ENCODE results near the gene UQCRFS1.

UQCRFS1 gene

DNA sequence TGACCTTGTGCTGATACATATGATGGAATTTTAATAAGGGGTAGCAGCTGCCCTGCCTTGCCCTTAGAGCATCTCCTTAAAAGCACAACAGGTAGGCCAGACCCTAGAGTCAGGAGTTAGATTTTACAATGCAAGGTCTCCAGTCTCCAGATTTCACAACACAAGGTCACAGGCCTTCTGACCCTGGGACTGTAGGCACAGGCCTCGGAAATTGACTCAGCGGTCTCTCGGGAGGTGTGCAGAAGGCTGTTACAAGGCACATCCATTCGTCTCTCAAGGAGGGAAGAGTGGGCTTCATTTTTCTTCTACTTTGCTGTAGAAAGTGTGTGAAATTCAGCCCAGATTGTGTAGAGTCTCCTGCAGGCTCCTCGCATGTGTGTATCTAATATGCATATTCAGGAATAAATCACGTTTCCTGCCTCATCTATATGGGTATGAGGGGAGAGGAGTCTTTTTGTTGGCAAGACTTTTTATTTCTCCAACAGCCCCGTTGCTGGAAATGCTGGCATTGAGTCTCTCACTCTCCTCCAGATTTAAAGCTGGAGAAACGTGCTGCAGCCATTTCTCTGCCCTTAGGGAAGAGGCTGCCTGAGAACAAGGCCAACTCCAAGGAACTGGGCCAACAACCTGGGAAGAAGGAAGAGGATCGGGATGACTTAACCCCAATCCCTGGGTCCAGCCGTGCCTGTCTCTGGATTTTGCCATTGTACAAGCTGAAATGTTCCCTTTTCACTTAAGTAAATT, 24.5 kb downstream of the UQCRFS1 start:
- H3K4me3 ChIP-seq (ENCODE audit: insufficient read length, low read depth): no peak overlapping the region
- no peaks in the 10 kb centered on the region for H3K4me1 ChIP-seq (ENCODE audit: insufficient read depth, insufficient read length)
- H3K36me3 ChIP-seq (ENCODE audit: insufficient read depth, insufficient read length, low read length): no peaks in the 10 kb centered on the region
- TF ChIP-seq SUZ12 (IDR thresholded peaks at IDR 0.05; ENCODE audit: extremely low read depth, insufficient read depth, insufficient read length) (no peak), YY1 (IDR thresholded peaks at IDR 0.05; ENCODE audit: insufficient read depth, insufficient read length) (no peak), ZNF274 (IDR thresholded peaks at IDR 0.05; ENCODE audit: low read depth, low read length) (no peak)
- H3K9me3 ChIP-seq (ENCODE audit: insufficient read depth, low read length): no peaks in the 10 kb centered on the region
- no peak for DNase-seq (ENCODE audit: low read depth, low spot score)
- no peaks in the 10 kb centered on the region for H3K27me3 ChIP-seq (ENCODE audit: insufficient read depth, insufficient read length)
- H3K9ac ChIP-seq (ENCODE audit: insufficient read length, low read depth): no peak overlapping the region

DNA sequence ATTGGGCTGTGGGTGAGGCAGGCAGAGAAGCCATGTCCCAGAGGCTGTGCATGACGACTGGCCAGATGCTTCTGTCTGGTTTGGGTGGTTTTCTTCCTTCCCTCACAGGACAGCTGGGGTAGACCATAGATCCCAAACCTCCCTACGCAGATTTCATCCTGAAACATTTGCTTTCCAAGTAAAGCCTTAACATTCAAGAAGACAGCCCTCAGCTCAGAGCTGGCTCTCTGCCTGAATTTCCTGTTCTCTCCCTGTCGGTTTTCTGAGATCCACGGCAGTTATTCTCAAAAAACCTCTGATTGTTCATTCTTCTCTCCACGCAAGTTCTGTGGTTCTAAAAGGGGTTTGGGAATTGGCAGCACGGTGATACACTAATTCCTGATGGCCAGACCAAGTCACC, 25.3 kb downstream of the UQCRFS1 start:
- H3K4me3 ChIP-seq (ENCODE audit: insufficient read length, low read depth): no peak overlapping the region
- no peaks in the 10 kb centered on the region for H3K9me3 ChIP-seq (ENCODE audit: insufficient read depth, low read length)
- H3K4me1 ChIP-seq (ENCODE audit: insufficient read depth, insufficient read length): no peaks in the 10 kb centered on the region
- H3K27me3 ChIP-seq (ENCODE audit: insufficient read depth, insufficient read length): no peaks in the 10 kb centered on the region
- no peaks in the 10 kb centered on the region for H3K36me3 ChIP-seq (ENCODE audit: insufficient read depth, insufficient read length, low read length)
- DNase-seq (ENCODE audit: low read depth, low spot score): no peak
- TF ChIP-seq YY1 (IDR thresholded peaks at IDR 0.05; ENCODE audit: insufficient read depth, insufficient read length): no peak
- TF ChIP-seq SUZ12 (IDR thresholded peaks at IDR 0.05; ENCODE audit: extremely low read depth, insufficient read depth, insufficient read length): no peak
- no peak for TF ChIP-seq ZNF274 (IDR thresholded peaks at IDR 0.05; ENCODE audit: low read depth, low read length)
- H3K9ac ChIP-seq (ENCODE audit: insufficient read length, low read depth): no peak overlapping the region

DNA sequence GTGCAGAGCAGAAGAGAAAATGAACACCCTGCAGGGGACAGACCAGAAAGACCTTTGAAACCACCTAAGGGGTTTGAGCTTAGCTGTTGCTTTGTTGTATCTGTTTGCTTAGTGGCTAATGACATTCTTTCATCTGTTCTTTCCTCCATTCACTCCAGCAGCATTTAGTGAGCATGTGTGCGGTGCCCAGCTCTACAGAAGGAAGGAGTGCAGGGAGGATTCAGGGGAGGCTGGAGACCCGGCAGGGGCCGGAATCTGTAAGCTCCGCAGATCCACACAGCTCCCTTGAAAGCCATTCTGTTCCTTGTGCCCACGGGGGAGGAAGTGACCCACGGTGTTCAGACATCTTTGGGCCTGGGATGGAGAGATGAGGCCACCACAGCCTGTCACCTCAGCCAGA, 27.5 kb downstream of the UQCRFS1 start:
- no peaks in the 10 kb centered on the region for H3K27me3 ChIP-seq (ENCODE audit: insufficient read depth, insufficient read length)
- no peak for DNase-seq (ENCODE audit: low read depth, low spot score)

DNA sequence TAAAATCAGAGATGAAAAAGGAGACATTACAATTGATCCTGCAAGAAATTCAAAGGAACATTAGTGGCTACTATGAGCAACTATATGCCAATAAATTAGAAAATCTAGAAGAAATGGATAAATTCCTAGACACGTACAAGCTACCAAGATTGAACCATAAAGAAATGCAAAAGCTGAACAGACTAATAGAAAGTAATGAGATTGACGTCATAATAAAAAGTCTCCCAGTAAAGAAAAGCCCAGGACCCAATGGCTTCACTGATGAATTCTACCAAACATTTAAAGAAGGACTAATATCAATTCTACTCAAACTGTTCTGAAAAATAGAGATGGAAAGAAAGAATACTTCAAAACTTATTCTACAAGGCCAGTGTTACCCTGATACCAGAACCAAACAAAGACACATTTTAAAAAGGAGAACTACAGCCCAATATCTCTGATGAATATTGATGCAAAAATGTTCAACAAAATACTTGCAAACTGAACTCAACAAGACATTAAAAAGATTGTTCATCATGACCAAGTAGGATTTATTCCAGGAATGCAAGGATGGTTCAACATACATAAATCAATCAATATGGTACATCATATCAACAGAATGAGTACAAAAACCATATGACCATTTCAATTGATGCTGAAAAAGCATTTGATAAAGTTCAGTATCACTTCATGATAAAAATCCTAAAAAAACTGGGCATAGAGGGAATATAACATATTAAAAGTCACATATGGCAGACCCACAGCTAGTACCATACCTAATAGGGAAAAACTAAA, 35.8 kb downstream of the UQCRFS1 start:
- Histone ChIP-seq H3K4me1 (ENCODE audit: insufficient read depth, insufficient read length) (no peaks in the 10 kb centered on the region), H3K27me3 (ENCODE audit: insufficient read depth, insufficient read length) (no peaks in the 10 kb centered on the region), H3K9ac (ENCODE audit: insufficient read length, low read depth) (no peak overlapping the region), H3K9me3 (ENCODE audit: insufficient read depth, low read length) (peaks cover 30% of the 10 kb centered on the region), H3K36me3 (ENCODE audit: insufficient read depth, insufficient read length, low read length) (no peaks in the 10 kb centered on the region), H3K4me3 (ENCODE audit: insufficient read length, low read depth) (no peak overlapping the region)
- TF ChIP-seq YY1 (IDR thresholded peaks at IDR 0.05; ENCODE audit: insufficient read depth, insufficient read length) (no peak), SUZ12 (IDR thresholded peaks at IDR 0.05; ENCODE audit: extremely low read depth, insufficient read depth, insufficient read length) (no peak), ZNF274 (IDR thresholded peaks at IDR 0.05; ENCODE audit: low read depth, low read length) (no peak)
- DNase-seq (ENCODE audit: low read depth, low spot score): no peak

More for the DNA sequence above, 27.5 kb downstream of the UQCRFS1 start:
- Histone ChIP-seq H3K4me3 (ENCODE audit: insufficient read length, low read depth) (no peak overlapping the region), H3K9me3 (ENCODE audit: insufficient read depth, low read length) (no peaks in the 10 kb centered on the region), H3K36me3 (ENCODE audit: insufficient read depth, insufficient read length, low read length) (no peaks in the 10 kb centered on the region), H3K9ac (ENCODE audit: insufficient read length, low read depth) (no peak overlapping the region), H3K4me1 (ENCODE audit: insufficient read depth, insufficient read length) (no peaks in the 10 kb centered on the region)
- no peak for TF ChIP-seq YY1 (IDR thresholded peaks at IDR 0.05; ENCODE audit: insufficient read depth, insufficient read length)
- no peak for TF ChIP-seq SUZ12 (IDR thresholded peaks at IDR 0.05; ENCODE audit: extremely low read depth, insufficient read depth, insufficient read length)
- no peak for TF ChIP-seq ZNF274 (IDR thresholded peaks at IDR 0.05; ENCODE audit: low read depth, low read length)

DNA sequence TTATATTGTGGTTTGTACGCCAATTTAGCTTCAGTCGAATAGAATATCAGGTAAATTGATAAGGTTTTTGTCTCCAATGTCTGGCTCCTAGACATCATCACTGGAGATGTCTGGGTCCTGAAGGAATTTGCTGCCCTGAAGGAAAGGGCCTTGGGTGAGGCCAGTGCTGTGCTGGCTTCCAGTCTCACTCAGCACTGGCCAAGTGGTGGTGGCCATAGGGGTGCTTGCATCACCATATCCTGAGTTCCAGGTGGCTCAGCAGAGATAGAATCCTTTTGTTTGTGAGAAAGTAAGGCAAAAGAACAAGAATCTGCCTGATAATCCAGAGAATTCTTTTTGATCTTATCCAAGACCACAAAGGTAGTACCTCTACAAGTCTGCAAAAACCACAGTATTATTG, 39.1 kb downstream of the UQCRFS1 start:
- DNase-seq (ENCODE audit: low read depth, low spot score): no peak
- no peak for TF ChIP-seq SUZ12 (IDR thresholded peaks at IDR 0.05; ENCODE audit: extremely low read depth, insufficient read depth, insufficient read length)
- TF ChIP-seq YY1 (IDR thresholded peaks at IDR 0.05; ENCODE audit: insufficient read depth, insufficient read length): no peak
- no peak for TF ChIP-seq ZNF274 (IDR thresholded peaks at IDR 0.05; ENCODE audit: low read depth, low read length)
- H3K4me1 ChIP-seq (ENCODE audit: insufficient read depth, insufficient read length): no peaks in the 10 kb centered on the region
- H3K27me3 ChIP-seq (ENCODE audit: insufficient read depth, insufficient read length): no peaks in the 10 kb centered on the region
- H3K36me3 ChIP-seq (ENCODE audit: insufficient read depth, insufficient read length, low read length): no peaks in the 10 kb centered on the region
- H3K4me3 ChIP-seq (ENCODE audit: insufficient read length, low read depth): no peak overlapping the region
- H3K9ac ChIP-seq (ENCODE audit: insufficient read length, low read depth): no peak overlapping the region
- H3K9me3 ChIP-seq (ENCODE audit: insufficient read depth, low read length): peaks cover 30% of the 10 kb centered on the region

DNA sequence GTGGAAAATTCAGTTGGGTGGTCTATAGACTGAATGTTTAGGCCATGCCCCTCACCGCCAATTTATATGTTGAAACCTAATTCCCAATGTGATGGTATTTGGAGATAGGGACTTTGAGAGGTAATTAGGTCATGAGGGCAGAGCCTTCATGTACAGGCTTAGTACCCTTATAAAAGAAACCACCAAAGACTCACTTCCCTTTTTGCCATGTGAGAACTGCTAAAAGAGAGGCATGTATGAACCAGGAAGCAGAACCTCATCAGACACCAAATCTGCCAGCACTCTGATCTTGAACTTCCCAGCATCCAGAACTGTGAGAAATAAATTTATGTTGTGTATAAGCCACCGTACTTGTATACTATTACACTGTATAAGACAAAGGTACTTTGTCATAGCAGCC, 40.6 kb downstream of the UQCRFS1 start:
- H3K36me3 ChIP-seq (ENCODE audit: insufficient read depth, insufficient read length, low read length): no peaks in the 10 kb centered on the region
- no peak for DNase-seq (ENCODE audit: low read depth, low spot score)
- TF ChIP-seq ZNF274 (IDR thresholded peaks at IDR 0.05; ENCODE audit: low read depth, low read length): no peak
- no peak for TF ChIP-seq SUZ12 (IDR thresholded peaks at IDR 0.05; ENCODE audit: extremely low read depth, insufficient read depth, insufficient read length)
- TF ChIP-seq YY1 (IDR thresholded peaks at IDR 0.05; ENCODE audit: insufficient read depth, insufficient read length): no peak

DNA sequence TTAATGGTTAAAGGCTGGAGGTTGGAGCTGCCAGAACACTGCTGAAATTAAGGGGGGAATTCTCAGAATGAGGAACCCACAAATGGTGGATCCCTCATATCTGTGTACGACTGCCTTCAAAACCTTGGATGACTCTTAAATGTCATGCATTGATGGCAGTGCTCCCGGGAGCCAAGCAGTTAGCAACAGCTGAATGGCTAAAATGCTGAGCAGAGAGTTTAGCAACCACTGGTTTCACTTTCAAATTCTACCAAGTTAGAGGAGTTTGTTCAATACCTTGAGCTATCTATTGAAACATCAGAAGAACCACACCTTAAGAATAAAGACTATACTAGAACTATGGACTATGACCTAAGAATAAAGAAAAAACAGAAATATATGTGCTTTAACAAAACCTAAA, 41.4 kb downstream of the UQCRFS1 start:
- no peak overlapping the region for H3K9ac ChIP-seq (ENCODE audit: insufficient read length, low read depth)
- TF ChIP-seq YY1 (IDR thresholded peaks at IDR 0.05; ENCODE audit: insufficient read depth, insufficient read length) (no peak), ZNF274 (IDR thresholded peaks at IDR 0.05; ENCODE audit: low read depth, low read length) (no peak), SUZ12 (IDR thresholded peaks at IDR 0.05; ENCODE audit: extremely low read depth, insufficient read depth, insufficient read length) (no peak)
- H3K36me3 ChIP-seq (ENCODE audit: insufficient read depth, insufficient read length, low read length): no peaks in the 10 kb centered on the region
- H3K4me1 ChIP-seq (ENCODE audit: insufficient read depth, insufficient read length): no peaks in the 10 kb centered on the region
- no peaks in the 10 kb centered on the region for H3K27me3 ChIP-seq (ENCODE audit: insufficient read depth, insufficient read length)
- H3K9me3 ChIP-seq (ENCODE audit: insufficient read depth, low read length): peaks cover 13% of the 10 kb centered on the region
- no peak for DNase-seq (ENCODE audit: low read depth, low spot score)
- H3K4me3 ChIP-seq (ENCODE audit: insufficient read length, low read depth): no peak overlapping the region

More for the DNA sequence above, 40.6 kb downstream of the UQCRFS1 start:
- Histone ChIP-seq H3K27me3 (ENCODE audit: insufficient read depth, insufficient read length) (no peaks in the 10 kb centered on the region), H3K4me1 (ENCODE audit: insufficient read depth, insufficient read length) (no peaks in the 10 kb centered on the region), H3K9ac (ENCODE audit: insufficient read length, low read depth) (no peak overlapping the region), H3K4me3 (ENCODE audit: insufficient read length, low read depth) (no peak overlapping the region), H3K9me3 (ENCODE audit: insufficient read depth, low read length) (peaks cover 21% of the 10 kb centered on the region)

All from NT2/D1 (cell line).